VCaP (cell line): ENCODE data around the gene NPSR1.
A peak's percentile ranks its signal among the peaks of the same experiment; 100 is the strongest.

Experiments
- H3K27ac ChIP-seq: fragments of 450-650 bp; 2 replicates; pipeline ENCODE4 v1.5.1; 2017
- TF ChIP-seq, protein P1 (sequence below): fragments of 450-650 bp; conservative IDR thresholded peaks from 2 replicates; pipeline ENCODE4 v1.5.1; 2017; ENCODE audit warnings: mild to moderate bottlenecking, moderate library complexity

The NPSR1 gene

DNA sequence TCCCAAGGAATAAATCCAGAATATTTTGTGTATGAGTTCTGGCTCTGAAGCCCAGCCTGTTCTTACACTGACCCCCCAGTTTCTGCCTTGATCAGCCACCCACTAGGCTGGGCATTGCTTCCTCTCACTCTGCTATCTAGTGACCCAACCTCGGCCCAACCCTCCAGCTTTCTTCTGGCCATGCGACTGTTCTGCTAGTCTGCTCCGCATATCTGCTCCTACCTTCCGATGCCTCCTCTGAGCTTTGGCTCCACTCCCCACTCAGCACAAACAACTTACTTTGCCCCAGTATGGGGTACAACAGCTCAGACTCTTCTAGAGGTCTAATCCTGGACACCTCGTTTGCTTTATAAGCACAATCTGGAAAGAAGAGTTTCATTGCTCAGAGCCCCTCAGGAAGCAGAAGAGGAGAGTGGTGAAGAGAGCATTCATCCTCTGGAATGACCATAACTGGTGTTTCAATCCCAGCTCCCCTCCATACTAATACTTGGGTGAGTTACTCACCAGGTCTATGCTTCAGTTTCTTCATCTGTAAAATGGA is 99.6 kb downstream of the NPSR1 start:
- TF ChIP-seq, protein P1, sequence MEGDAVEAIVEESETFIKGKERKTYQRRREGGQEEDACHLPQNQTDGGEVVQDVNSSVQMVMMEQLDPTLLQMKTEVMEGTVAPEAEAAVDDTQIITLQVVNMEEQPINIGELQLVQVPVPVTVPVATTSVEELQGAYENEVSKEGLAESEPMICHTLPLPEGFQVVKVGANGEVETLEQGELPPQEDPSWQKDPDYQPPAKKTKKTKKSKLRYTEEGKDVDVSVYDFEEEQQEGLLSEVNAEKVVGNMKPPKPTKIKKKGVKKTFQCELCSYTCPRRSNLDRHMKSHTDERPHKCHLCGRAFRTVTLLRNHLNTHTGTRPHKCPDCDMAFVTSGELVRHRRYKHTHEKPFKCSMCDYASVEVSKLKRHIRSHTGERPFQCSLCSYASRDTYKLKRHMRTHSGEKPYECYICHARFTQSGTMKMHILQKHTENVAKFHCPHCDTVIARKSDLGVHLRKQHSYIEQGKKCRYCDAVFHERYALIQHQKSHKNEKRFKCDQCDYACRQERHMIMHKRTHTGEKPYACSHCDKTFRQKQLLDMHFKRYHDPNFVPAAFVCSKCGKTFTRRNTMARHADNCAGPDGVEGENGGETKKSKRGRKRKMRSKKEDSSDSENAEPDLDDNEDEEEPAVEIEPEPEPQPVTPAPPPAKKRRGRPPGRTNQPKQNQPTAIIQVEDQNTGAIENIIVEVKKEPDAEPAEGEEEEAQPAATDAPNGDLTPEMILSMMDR: no peak
- H3K27ac ChIP-seq: no peak overlapping the region

DNA sequence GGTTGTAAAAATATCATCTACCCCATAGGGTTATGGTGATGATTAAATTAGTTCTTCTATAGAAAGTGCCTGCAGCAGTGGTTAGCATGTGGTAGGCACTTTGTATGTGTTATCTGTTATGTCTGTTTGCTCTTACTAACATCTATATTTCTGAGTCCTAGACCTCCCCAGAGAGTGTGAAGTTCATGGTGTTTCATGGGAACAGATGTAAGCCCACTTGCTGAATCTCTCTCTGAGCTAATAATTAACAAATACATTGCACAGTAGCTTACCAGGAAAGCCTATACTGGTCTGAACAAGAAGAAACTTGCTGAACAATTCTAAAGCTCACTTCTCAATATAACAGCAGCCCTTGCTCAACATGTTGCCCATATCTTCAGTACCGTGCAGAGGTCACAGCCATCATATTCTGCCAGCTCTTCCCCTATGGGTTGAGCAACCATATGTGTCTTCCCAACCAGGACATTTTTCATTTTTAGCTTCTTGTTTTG is 100.1 kb downstream of the NPSR1 start:
- TF ChIP-seq, protein P1: no peak
- no peak overlapping the region for H3K27ac ChIP-seq

DNA sequence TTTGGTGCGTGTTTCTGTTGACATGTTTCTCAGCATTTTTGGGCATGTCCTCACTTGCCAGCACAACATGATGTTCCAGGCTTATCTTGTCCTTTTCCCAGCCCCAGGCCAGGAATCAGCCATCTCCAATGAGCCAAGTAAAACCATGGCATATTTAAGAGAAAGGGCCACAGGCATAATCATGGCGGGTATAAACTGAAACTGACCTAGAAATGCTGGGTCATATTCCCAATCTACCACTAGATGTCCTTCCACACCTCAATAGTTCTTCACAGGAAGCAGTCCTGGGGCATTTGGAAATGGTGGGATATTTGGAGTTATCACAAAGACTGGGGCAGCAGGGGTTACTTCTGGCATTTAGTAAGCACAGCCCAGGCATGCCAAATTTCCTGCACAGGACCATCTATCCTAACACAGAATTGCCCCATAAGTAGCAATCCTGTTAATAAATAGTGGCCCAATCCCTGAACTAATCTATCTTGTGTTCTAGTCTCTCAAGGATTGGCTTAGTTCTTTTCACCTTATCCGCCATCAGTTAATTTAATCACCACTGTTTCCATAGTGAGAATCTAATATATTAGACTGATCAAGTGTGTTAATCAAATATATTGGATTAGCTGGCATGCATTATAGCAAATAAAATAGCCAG is 101.6 kb downstream of the NPSR1 start:
- no peak overlapping the region for H3K27ac ChIP-seq
- TF ChIP-seq, protein P1: peak; percentile 78

DNA sequence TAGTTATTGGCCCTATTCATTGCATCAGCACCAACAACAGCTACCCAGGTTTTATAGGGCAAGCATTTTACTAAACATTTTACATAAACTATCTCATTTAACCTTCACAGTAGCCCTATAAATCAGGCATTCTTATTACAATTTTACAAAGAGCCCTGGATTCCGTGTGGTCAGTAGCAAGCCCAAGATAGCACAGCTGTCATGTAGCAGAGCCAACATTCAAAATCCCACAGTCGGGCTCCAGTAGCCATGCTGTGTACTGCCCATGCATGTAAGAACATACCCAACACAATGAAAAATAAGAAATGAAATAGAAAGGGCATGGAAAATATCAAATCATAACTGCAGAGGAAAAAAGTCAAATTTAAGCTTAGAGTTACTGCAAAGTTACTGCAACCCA is 102.3 kb downstream of the NPSR1 start:
- no peak overlapping the region for H3K27ac ChIP-seq
- TF ChIP-seq, protein P1: no peak

DNA sequence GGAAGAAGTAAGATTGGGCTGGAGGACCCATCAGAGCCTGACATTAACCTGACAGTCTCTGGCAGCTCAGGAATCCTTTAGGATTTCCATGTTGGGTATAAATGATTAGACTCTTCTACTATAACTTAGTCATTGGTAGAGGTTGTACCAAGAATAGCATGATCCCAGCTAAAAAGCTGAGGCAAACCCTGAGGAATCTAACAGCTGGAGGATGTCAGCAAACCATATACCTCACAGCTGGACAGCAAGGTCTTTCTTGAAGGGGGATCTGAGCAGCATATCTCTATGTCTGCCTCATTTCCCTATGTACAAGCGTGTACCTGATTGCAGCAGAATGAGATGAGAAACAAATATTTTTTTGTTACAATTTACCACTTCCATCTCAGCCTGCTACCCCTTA is 103.2 kb downstream of the NPSR1 start:
- TF ChIP-seq, protein P1: no peak
- H3K27ac ChIP-seq: no peak overlapping the region

DNA sequence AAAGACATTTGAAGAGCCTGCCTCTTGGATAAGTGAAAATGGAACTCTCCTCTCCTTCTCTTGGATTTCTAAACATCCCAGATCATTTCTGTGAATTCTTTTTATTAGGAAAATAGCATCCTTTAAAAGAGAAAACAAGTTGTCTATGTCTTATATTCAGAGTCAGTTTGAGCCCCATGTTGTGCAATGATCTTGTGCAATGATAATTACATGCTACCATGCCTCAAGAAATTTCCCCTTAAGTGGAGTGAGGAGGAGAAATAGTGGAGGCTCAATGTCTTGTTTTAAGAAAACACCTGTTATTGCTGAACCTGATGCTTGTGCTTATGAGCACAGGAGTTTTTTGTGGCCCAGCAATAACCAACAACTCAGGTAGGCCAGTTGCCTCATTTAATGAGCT is 103.6 kb downstream of the NPSR1 start:
- TF ChIP-seq, protein P1: no peak
- H3K27ac ChIP-seq: no peak overlapping the region

DNA sequence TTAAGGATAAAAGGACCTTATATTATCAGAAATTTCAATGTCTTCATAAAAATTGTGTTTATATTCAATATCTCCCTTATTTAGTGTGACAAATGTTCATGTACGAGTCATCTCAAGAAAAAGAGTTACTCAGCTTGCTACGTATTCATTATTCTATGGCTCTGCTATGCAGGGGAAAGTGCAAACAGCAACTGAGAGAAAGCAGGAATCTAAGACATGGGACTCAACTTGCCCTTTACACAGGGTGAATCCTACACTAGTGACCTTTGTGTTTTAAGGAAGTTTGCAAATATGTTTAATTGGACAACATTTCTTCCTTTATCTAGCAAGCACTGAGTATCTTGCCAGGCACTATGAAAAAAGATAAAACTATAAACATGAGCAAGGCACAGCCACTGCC is 104.7 kb downstream of the NPSR1 start:
- TF ChIP-seq, protein P1: no peak
- H3K27ac ChIP-seq: no peak overlapping the region
